Lower leg skin (tissue), 4 donors: ENCODE measurements around the gene CREBZF. TPM values are rescaled to one million over a fixed set of nuclear protein-coding genes. Genes with fewer than 3 reads are reported as not detected.
"Not testable (repeated sequence)": the region's sequence is repeated elsewhere in the genome, so short reads cannot be mapped to it uniquely, and the experiment has no call there.

Experiments used
- DNase-seq, 2 donors: peaks; one replicate each; pipeline ENCODE4 v3.0.0-alpha.2; 2019; ENCODE audit warnings: low spot score in 2 of 2
- H3K4me3 ChIP-seq: fragments of 200-600 bp; sonication (generic); 2 replicates; pipeline ENCODE4 v1.5.1; 2017; ENCODE audit warnings: mild to moderate bottlenecking, low read depth; ENCODE audit not compliant: poor library complexity, severe bottlenecking
- CTCF ChIP-seq, 3 donors: fragments of 450-650 bp; IDR thresholded peaks; one replicate each; pipeline ENCODE4 v1.5.1; 2016; ENCODE audit warnings: antibody characterized with exemption in 3 of 3, mild to moderate bottlenecking in 3 of 3, moderate library complexity in 2 of 3
- POLR2A ChIP-seq, 2 donors: fragments of 450-650 bp; IDR thresholded peaks; one replicate each; pipeline ENCODE4 v1.6.1; 2016 to 2017; ENCODE audit warnings: antibody characterized with exemption in 2 of 2, mild to moderate bottlenecking in 1 of 2, moderate library complexity in 1 of 2
- WGBS, 2 donors: methylation state at CpG; one replicate each; pipeline ENCODE4 v1.1.5; 2018; 5-methylcytosine and 5-hydroxymethylcytosine counted together
- intact Hi-C: fragments of 100-400 bp; cut with DNase I; formaldehyde crosslinking; loops from one replicate; pipeline ENCODE4 v1.15.0; 2023; ENCODE audit warnings: low total_unique reads
- total RNA-seq, 4 donors: library from RNA; depleted of rRNA; stranded (reverse); fragments of >200 nt; gene quantifications; one replicate each; pipeline ENCODE4 v1.1.0, GENCODE V29; 2016

Gene CREBZF
- total RNA-seq, 4 donors from 2014 or later = 43.8 to 75.1 (median 48.5) TPM

- TF ChIP-seq CTCF (IDR thresholded peaks at IDR 0.05) (no peak), POLR2A (IDR thresholded peaks at IDR 0.05) (no peak)
- intact Hi-C loops = no loop called here
- no peak for DNase-seq
- 88 to 95% methylated on average over 1 of the region's 1 CpG for WGBS, 2 donors
- no peak overlapping the region for H3K4me3 ChIP-seq
Observed at GRCh38 chr11:85656777-85657176, 8.2 kb downstream of the CREBZF start.

- H3K4me3 ChIP-seq, intact Hi-C loops, DNase-seq: not testable (repeated sequence)
- 94 to 97% methylated on average over 4 of the region's 4 CpGs for WGBS, 2 donors
Observed at GRCh38 chr11:85654343-85654742, 10.6 kb downstream of the CREBZF start.

DNA sequence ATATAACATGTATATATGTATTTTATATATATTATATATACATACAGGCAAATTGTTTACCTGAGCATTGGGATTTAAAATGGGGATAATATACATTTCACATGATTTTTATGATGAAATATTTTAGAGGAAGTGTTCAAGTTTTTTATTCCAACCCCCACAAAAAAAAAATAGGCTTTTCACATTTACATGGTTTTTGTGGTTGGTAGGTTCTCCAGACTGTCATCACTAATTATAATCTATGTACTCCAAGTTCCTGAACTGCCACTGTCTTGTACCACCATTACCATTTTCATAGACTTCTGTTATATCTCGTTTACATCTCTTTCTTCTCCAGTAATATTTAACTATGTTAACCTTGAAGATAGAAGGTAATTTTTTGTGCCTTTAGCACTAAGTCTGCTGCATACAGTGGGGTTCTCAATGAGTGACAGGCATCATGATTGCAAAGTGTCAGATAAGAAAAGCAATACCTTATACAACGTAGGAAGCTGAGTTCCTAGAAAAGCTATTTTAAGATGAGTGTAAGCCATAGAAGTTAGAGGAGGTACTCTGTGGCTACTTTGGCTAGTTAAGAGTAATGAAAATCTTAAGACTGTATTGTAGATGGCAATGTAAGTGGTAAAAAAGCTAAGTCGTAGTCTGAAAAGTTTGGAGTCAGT lies 12.0 kb downstream of the CREBZF start:
- WGBS, 2 donors = 61 to 66% methylated on average over 3 of the region's 3 CpGs
- no peak overlapping the region for H3K4me3 ChIP-seq
- intact Hi-C loops = no loop called here
- TF ChIP-seq POLR2A (IDR thresholded peaks at IDR 0.05) (no peak), CTCF (IDR thresholded peaks at IDR 0.05) (no peak)
- no peak for DNase-seq

- DNase-seq = no peak
- 86 to 92% methylated on average over 1 of the region's 1 CpG for WGBS, 2 donors
- no peak for TF ChIP-seq CTCF (IDR thresholded peaks at IDR 0.05)
- no peak for TF ChIP-seq POLR2A (IDR thresholded peaks at IDR 0.05)
- intact Hi-C loops = no loop called here
- no peak overlapping the region for H3K4me3 ChIP-seq
Observed at GRCh38 chr11:85651118-85651517, 13.8 kb downstream of the CREBZF start.

- no peak for TF ChIP-seq POLR2A (IDR thresholded peaks at IDR 0.05)
- no peak for TF ChIP-seq CTCF (IDR thresholded peaks at IDR 0.05)
- 0 to 1% methylated on average over 33 of the region's 33 CpGs for WGBS, 2 donors
- H3K4me3 ChIP-seq = peak within 1 kb of the TSS; percentile 48
- intact Hi-C loops = no loop called here
- peak; percentile 88 to 97 for DNase-seq
Observed at GRCh38 chr11:85647604-85648299, 17.2 kb downstream of the CREBZF start, which contains the start of gene TMEM126A. Gene TMEM126A (plus strand): TSS chr11:85647967. CDS start chr11:85650256, 2,289 bp downstream.

DNA sequence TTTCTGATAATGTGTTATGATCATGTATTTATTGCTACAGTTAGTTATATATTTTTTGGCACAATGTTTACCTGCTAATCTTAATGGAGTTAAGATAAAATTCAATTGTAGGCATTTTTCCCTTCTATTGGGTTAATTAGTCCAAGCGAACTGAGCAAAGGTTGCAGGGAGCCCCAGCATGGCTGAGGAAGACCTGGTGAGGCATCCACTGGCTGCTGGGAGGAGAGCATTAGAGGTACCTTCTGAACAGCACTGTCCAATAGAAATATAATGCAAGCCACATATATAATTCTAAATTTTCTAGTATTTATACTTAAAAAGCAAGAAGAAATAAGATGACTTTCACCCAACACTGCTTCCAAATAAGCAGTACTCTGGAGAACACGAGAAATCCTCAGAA lies 17.9 kb downstream of the CREBZF start:
- intact Hi-C loops = no loop called here
- 27 to 30% methylated on average over 2 of the region's 2 CpGs for WGBS, 2 donors
- H3K4me3 ChIP-seq = no peak overlapping the region
- TF ChIP-seq POLR2A (IDR thresholded peaks at IDR 0.05) (no peak), CTCF (IDR thresholded peaks at IDR 0.05) (no peak)
- DNase-seq = no peak
